NCI-H526 (cell line): Measurements from ENCODE around the gene MPP2.
A peak's percentile ranks its signal among the peaks of the same experiment; 100 is the strongest.
"Not testable (repeated sequence)": the region's sequence is repeated elsewhere in the genome, so short reads cannot be mapped to it uniquely, and the experiment has no call there.

Source experiments
- DNase-seq, 2 experiments: peaks; one replicate each; lab custom pipeline; 2025; lab: John Stamatoyannopoulos, UW

The MPP2 gene

GRCh38 chr17:43901861-43902589, 5.3 kb downstream of the MPP2 start:
- no peak for DNase-seq

- peak in 1 of 2 experiments; percentile 43 for DNase-seq
Observed at GRCh38 chr17:43900858-43901754, 6.2 kb downstream of the MPP2 start.

DNA sequence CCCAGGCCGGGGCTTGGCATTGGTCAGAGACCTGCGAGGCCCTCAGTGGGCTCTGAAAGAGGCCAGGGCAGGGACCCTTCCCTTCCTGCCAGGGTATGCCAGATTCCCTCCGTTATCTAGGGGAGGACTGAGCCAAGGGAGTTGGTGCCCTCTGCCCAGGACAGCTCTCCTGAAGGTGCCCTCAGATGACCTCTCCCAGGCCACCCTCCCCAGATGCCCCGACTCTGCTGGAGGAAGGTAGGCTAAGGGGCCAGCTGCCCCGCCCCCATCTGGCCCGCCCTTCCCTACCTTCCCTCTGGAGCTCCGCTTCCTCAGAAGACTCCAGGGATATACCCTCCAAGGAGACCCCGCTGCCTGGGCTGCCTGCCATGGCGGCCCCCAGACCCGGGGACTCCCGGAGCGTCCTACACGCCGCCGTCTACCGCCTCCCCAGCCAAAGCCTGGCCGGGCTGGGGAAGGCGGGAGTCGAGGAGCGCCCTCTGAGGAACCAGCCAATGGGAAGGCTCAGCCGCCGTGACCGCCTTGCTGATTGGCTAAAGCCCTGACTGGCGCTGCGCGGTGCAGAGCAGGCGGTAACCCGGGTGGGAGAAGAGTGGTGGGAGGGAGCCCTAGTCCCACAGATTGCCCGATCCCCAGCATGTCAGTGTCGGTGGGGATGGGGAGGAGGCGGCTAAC, 7.0 kb downstream of the MPP2 start:
- DNase-seq = peak; percentile 62 to 93

GRCh38 chr17:43898446-43898845, 8.9 kb downstream of the MPP2 start:
- DNase-seq = peak in 1 of 2 experiments; percentile 16

GRCh38 chr17:43897831-43898230, 9.5 kb downstream of the MPP2 start:
- no peak for DNase-seq

DNA sequence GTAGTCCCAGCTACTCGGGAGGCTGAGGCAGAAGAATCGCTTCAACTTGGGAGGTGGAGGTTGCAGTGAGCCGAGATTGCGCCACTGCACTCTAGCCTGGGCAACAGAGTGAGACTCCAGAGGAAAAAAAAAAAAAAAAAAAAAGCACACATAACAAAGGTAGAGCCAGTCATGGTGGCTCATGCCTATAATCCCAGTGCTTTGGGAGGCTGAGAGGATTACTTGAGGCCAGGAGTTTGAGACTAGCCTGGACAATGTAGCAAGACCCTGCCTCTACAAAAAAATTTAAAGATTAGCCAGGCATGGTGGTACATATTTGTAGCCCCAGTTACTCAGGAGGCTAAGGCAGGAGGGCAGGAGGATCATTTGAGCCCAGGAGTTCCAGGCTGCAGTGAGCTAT, 12.8 kb downstream of the MPP2 start:
- DNase-seq = not testable (repeated sequence)

- DNase-seq = no peak
Observed at GRCh38 chr17:43892647-43892952, 14.7 kb downstream of the MPP2 start.

DNA sequence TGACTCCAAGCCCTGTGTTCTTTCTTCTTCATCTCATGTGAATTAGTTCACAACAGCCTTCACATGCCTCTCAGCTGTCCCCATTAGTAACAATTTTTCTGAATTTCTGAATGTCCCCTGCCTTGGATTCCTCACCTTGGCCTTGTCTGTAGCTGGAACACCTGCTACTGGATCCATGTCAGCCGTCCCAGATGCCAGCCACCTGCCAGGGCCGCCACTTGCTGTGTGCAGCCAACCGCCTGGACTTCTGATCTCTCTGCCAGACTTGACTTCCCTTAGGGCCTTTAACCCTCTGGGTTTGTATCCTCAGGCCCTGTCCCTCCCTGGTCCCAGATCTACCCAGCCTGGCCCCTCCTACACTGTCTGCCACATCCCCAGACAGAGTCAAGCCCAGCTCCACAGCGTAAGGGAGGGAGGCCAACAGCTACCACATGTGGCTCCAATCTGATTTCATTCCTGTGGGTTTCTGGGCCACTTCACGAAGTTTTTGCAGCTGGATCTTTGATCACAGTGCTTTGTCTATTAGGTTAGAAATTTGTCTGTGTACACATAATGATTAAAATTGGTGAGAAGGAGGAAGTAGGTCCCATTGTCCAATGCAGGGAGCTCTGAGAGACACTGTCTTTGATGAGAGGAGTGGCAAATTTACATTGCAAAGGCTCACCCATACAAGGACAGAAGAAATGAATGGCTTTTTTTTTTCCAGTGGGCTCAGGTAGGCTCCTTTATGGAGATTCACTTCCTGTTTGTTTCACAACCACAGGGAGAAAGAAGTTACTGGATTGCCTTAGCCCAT, 15.3 kb downstream of the MPP2 start:
- DNase-seq = peak; percentile 69 to 82

DNA sequence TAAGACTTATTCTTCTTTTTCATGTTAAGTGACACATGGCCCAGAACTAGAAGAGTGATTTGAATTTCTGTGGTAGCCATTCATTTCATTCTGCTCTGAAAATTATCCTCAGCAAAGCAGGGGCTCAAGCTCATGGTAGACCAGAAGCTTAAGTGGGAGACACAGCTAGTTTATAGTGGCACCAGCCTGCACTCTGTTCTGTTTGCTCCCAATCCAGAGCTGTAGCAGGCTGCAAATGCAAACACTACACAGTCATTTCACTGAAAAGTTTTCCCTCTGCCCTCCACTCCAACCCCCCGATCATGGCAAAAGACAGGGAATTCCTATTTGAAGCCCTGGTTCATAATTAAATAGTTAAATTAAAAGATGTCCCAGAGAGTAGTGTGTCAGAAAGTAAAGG, 17.1 kb downstream of the MPP2 start:
- no peak for DNase-seq

- no peak for DNase-seq
Observed at GRCh38 chr17:43888548-43888947, 18.8 kb downstream of the MPP2 start.

GRCh38 chr17:43882761-43883415, 24.4 kb downstream of the MPP2 start:
- DNase-seq = no peak

GRCh38 chr17:43881758-43882505, 25.4 kb downstream of the MPP2 start:
- no peak for DNase-seq

- no peak for DNase-seq
Observed at GRCh38 chr17:43881181-43881580, 26.2 kb downstream of the MPP2 start.

GRCh38 chr17:43880420-43880991, 26.8 kb downstream of the MPP2 start:
- peak in 1 of 2 experiments; percentile 43 for DNase-seq

- no peak for DNase-seq
Observed at GRCh38 chr17:43879723-43880419, 27.5 kb downstream of the MPP2 start.

DNA sequence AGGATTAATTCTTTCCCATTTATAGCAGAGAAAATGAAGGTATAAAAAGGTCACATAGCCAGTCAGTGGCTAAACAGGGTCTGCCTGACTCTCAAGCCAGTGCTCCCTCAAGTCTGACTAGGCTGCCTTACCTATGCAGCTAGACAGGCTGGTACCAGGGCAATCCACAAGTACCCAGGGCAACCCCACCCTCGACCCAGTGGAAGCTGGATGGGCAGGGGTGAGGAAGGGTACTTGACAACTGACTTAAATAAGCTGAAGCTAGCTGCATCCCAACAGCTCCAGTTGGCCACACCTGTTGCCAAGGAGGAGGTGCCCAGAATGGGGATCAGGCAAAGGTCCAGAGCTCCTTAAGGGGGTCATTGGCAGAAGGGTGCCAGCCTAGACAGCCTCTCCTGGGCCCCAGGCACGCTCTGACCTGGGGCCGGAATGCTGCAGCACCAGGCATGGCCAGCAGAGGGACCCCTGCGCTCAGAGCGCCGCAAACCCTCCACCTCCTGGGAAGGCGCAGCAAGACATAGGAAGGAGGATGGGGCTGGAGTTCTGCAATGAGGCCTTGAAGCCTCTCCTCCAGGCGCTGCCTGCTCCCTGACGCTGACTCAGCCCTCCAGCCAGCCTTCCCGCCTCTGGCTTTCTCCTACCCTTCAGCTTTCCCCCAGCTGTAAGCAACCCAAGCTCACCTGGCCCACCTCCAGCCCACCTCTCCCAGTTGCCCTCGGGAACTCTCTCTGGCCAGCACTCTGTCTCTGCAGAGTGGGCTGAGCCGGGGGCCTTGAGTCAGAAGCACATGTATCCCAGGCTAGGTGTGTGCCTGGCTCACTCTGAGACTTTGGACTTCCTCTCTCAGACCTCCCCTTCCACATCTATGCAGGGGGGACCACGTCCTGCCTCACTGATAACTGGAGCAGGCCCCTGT, 28.8 kb downstream of the MPP2 start:
- peak; percentile 50 to 78 for DNase-seq

DNA sequence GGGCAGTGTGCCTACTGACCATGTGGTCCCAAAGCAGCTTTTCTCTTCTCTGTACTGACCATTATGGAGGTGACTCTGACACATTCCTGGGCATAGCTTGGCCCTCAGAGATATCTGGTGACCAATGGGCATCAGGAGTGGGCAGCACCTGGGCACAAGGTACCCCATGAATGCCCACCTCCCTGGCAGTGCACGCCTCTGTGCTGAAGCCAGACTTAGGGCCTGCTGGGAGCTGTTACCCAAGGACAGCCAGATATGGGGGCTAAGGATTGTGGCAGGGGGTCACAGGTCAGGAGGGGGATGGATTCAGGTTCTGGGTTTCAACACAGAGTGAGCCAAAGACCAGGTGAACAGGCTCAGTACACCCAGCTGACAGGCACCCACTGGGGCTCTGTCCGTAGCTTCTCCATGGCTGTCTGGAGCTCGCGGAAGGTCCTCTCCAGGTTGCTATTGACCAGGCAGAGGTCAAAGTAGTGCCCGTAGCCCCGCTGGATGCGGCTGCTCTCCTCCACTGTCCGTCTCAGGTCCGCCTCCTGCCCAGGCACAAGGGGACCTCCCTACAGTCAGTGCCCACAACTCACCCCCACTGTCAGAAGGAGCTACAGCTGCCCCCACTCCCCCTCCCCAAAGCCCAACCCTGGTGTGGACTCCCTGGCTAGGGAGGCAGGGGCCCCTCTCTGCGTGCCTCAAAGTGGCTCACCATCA, 29.7 kb downstream of the MPP2 start:
- DNase-seq = no peak

- DNase-seq = no peak
Observed at GRCh38 chr17:43877031-43877430, 30.3 kb downstream of the MPP2 start.
